HepG2 (cell line): ENCODE data around the gene NCAPD2. TPM values are rescaled to one million over a fixed set of nuclear protein-coding genes. Genes with fewer than 3 reads are reported as not detected.

Experiments
- ARNT2 ChIP-seq: sonication (generic); formaldehyde crosslinking; IDR thresholded peaks from 2 replicates; pipeline ENCODE4 v1.8.0; 2022; ENCODE audit warnings: mild to moderate bottlenecking, low read depth, missing genetic modification reagents, moderate library complexity
- ETV6 ChIP-seq: sonication (generic); formaldehyde crosslinking; conservative IDR thresholded peaks from 2 replicates; pipeline ENCODE4 v1.4.0; 2020; ENCODE audit warnings: missing genetic modification reagents
- FOSL1 ChIP-seq: sonication (generic); formaldehyde crosslinking; IDR thresholded peaks from 2 replicates; pipeline ENCODE4 v1.9.0; 2021; ENCODE audit warnings: missing genetic modification reagents, borderline replicate concordance
- MAZ ChIP-seq, 2 experiments: sonication (generic) in 1 of 2; formaldehyde crosslinking in 1 of 2; IDR thresholded peaks; 2 replicates each; pipeline versions ENCODE4 v1.5.0 to v1.6.1; 2012 to 2020; ENCODE audit warnings: low read depth in 2 of 2, mild to moderate bottlenecking in 2 of 2, borderline replicate concordance in 1 of 2, improper control_type of control experiment in 1 of 2, low read length in 1 of 2, missing genetic modification reagents in 1 of 2, moderate library complexity in 1 of 2
- NFIC ChIP-seq: IDR thresholded peaks from 2 replicates; pipeline ENCODE4 v1.6.1; 2012; ENCODE audit warnings: mild to moderate bottlenecking, low read length, inconsistent platforms
- SATB2 ChIP-seq: sonication (generic); formaldehyde crosslinking; IDR thresholded peaks from 2 replicates; pipeline ENCODE4 v1.5.0; 2020; ENCODE audit warnings: missing genetic modification reagents
- SMC3 ChIP-seq: IDR thresholded peaks from 2 replicates; pipeline ENCODE4 v1.6.1; 2011; ENCODE audit warnings: low read length, improper control_type of control experiment
- ZNF672 ChIP-seq: sonication (generic); formaldehyde crosslinking; IDR thresholded peaks from 2 replicates; pipeline ENCODE4 v1.8.1; 2022; ENCODE audit warnings: missing genetic modification reagents
- polyA plus RNA-seq, 8 experiments: library from polyadenylated mRNA; depleted of rRNA in 3 of 8; stranded (reverse) in 7 of 8; unstranded in 1 of 8; fragments of >200 nt; fragmentation: Illumina TruSeq in 4 of 8; extraction: Trizol in 4 of 8; gene quantifications; 2 replicates each; pipeline versions ENCODE4 v1.2.1 to v1.2.3, GENCODE V29; 2011 to 2016; ENCODE audit warnings: low read depth in 4 of 8, missing spikeins in 1 of 8, mixed read lengths in 1 of 8; ENCODE audit not compliant: insufficient read depth in 1 of 8
- total RNA-seq, 5 experiments: library from RNA; depleted of rRNA; stranded (reverse); fragments of >200 nt; fragmentation: Illumina TruSeq; extraction: Trizol; gene quantifications; 2 replicates each; pipeline ENCODE4 v1.2.3, GENCODE V29; 2016; ENCODE audit warnings: low read depth in 1 of 5
- TF ChIP-seq, protein P1 (sequence below): sonication (generic); formaldehyde crosslinking; IDR thresholded peaks from 2 replicates; pipeline ENCODE4 v1.5.1; 2020; ENCODE audit warnings: missing genetic modification reagents, mild to moderate bottlenecking, borderline replicate concordance
- TF ChIP-seq, protein P2 (sequence below): sonication (generic); formaldehyde crosslinking; IDR thresholded peaks from 2 replicates; pipeline ENCODE4 v1.5.0; 2020; ENCODE audit warnings: missing genetic modification reagents
- TF ChIP-seq, protein P3 (sequence below): sonication (generic); formaldehyde crosslinking; IDR thresholded peaks from 2 replicates; pipeline ENCODE4 v1.8.0; 2022; ENCODE audit warnings: mild to moderate bottlenecking, missing genetic modification reagents; ENCODE audit not compliant: insufficient replicate concordance
- TF ChIP-seq, protein P4 (sequence below): sonication (generic); formaldehyde crosslinking; IDR thresholded peaks from one replicate; pipeline ENCODE4 v1.5.1; 2020; ENCODE audit warnings: mild to moderate bottlenecking, missing genetic modification reagents; ENCODE audit errors: not compliant biosample characterization

Gene NCAPD2
- total and polyA plus RNA-seq, 2 of the 13 experiments (the other 11 are each of a cell fraction or from before 2014, with no cell fraction given) = 51.1 to 65.6 TPM

DNA sequence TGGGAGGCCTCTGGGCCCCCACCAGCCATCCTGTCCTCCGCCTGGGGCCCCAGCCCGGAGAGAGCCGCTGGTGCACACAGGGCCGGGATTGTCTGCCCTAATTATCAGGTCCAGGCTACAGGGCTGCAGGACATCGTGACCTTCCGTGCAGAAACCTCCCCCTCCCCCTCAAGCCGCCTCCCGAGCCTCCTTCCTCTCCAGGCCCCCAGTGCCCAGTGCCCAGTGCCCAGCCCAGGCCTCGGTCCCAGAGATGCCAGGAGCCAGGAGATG, 39.7 kb downstream of the NCAPD2 start (continued):
- TF ChIP-seq SATB2 (CRISPR knock-in tag) (no peak), FOSL1 (CRISPR knock-in tag) (no peak), ZNF672 (no peak), MAZ (IDR thresholded peaks at IDR 0.05; ENCODE audit: borderline replicate concordance, low read depth, low read length) (no peak), MAZ (CRISPR knock-in tag; IDR thresholded peaks at IDR 0.05; ENCODE audit: low read depth) (peak; percentile 31), ETV6 (CRISPR knock-in tag) (no peak), ARNT2 (CRISPR knock-in tag) (no peak), NFIC (no peak), SMC3 (no peak)
- TF ChIP-seq, protein P1, sequence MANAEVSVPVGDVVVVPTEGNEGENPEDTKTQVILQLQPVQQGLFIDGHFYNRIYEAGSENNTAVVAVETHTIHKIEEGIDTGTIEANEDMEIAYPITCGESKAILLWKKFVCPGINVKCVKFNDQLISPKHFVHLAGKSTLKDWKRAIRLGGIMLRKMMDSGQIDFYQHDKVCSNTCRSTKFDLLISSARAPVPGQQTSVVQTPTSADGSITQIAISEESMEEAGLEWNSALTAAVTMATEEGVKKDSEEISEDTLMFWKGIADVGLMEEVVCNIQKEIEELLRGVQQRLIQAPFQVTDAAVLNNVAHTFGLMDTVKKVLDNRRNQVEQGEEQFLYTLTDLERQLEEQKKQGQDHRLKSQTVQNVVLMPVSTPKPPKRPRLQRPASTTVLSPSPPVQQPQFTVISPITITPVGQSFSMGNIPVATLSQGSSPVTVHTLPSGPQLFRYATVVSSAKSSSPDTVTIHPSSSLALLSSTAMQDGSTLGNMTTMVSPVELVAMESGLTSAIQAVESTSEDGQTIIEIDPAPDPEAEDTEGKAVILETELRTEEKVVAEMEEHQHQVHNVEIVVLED (CRISPR knock-in tag) = no peak
- TF ChIP-seq, protein P2, sequence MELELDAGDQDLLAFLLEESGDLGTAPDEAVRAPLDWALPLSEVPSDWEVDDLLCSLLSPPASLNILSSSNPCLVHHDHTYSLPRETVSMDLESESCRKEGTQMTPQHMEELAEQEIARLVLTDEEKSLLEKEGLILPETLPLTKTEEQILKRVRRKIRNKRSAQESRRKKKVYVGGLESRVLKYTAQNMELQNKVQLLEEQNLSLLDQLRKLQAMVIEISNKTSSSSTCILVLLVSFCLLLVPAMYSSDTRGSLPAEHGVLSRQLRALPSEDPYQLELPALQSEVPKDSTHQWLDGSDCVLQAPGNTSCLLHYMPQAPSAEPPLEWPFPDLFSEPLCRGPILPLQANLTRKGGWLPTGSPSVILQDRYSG (CRISPR knock-in tag) = no peak
- TF ChIP-seq, protein P3, sequence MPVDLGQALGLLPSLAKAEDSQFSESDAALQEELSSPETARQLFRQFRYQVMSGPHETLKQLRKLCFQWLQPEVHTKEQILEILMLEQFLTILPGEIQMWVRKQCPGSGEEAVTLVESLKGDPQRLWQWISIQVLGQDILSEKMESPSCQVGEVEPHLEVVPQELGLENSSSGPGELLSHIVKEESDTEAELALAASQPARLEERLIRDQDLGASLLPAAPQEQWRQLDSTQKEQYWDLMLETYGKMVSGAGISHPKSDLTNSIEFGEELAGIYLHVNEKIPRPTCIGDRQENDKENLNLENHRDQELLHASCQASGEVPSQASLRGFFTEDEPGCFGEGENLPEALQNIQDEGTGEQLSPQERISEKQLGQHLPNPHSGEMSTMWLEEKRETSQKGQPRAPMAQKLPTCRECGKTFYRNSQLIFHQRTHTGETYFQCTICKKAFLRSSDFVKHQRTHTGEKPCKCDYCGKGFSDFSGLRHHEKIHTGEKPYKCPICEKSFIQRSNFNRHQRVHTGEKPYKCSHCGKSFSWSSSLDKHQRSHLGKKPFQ (CRISPR knock-in tag) = no peak
- TF ChIP-seq, protein P4, sequence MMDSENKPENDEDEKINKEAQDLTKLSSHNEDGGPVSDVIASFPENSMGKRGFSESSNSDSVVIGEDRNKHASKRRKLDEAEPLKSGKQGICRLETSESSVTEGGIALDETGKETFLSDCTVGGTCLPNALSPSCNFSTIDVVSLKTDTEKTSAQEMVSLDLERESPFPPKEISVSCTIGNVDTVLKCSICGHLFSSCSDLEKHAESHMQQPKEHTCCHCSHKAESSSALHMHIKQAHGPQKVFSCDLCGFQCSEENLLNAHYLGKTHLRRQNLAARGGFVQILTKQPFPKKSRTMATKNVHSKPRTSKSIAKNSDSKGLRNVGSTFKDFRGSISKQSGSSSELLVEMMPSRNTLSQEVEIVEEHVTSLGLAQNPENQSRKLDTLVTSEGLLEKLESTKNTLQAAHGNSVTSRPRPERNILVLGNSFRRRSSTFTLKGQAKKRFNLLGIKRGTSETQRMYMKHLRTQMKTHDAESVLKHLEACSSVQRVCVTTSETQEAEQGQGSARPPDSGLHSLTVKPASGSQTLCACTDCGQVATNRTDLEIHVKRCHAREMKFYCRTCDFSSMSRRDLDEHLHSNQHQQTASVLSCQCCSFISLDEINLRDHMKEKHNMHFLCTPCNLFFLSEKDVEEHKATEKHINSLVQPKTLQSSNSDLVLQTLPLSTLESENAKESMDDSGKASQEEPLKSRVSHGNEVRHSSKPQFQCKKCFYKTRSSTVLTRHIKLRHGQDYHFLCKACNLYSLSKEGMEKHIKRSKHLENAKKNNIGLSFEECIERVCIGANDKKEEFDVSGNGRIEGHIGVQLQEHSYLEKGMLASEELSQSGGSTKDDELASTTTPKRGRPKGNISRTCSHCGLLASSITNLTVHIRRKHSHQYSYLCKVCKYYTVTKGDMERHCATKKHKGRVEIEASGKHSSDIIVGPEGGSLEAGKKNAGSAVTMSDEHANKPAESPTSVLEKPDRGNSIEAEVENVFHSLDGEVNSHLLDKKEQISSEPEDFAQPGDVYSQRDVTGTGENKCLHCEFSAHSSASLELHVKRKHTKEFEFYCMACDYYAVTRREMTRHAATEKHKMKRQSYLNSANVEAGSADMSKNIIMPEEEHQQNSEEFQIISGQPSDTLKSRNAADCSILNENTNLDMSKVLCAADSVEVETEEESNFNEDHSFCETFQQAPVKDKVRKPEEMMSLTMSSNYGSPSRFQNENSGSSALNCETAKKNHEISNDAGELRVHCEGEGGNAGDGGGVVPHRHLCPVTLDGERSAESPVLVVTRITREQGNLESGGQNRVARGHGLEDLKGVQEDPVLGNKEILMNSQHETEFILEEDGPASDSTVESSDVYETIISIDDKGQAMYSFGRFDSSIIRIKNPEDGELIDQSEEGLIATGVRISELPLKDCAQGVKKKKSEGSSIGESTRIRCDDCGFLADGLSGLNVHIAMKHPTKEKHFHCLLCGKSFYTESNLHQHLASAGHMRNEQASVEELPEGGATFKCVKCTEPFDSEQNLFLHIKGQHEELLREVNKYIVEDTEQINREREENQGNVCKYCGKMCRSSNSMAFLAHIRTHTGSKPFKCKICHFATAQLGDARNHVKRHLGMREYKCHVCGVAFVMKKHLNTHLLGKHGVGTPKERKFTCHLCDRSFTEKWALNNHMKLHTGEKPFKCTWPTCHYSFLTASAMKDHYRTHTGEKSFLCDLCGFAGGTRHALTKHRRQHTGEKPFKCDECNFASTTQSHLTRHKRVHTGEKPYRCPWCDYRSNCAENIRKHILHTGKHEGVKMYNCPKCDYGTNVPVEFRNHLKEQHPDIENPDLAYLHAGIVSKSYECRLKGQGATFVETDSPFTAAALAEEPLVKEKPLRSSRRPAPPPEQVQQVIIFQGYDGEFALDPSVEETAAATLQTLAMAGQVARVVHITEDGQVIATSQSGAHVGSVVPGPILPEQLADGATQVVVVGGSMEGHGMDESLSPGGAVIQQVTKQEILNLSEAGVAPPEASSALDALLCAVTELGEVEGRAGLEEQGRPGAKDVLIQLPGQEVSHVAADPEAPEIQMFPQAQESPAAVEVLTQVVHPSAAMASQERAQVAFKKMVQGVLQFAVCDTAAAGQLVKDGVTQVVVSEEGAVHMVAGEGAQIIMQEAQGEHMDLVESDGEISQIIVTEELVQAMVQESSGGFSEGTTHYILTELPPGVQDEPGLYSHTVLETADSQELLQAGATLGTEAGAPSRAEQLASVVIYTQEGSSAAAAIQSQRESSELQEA = no peak
